ENCODE measurements around the gene PKP1.
A peak's percentile ranks its signal among the peaks of the same experiment; 100 is the strongest.

PKP1 gene

DNA sequence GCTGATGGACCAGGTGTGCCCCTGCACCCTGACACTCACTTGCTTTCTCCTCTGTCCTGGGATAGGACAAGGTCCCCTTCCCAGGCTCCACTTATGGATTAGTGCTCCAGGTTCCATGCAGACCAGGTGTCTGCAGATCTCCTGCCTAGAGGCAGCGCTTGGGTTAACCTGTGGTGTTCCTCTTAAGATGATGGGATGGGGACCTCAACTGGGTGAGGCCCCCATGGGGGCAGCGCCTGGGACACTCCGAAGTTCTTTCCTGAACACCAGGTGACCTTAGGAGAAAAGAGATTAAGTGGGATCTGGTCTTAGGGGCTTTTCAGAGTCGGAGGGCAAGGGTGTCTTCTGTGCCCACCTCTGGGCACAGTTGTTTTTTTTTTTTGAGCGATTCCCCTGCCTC is 72.9 kb downstream of the PKP1 start:
- no peak for DNase-seq

GRCh38 chr1:201356701-201357100 is 73.4 kb downstream of the PKP1 start:
- no peak for DNase-seq

DNA sequence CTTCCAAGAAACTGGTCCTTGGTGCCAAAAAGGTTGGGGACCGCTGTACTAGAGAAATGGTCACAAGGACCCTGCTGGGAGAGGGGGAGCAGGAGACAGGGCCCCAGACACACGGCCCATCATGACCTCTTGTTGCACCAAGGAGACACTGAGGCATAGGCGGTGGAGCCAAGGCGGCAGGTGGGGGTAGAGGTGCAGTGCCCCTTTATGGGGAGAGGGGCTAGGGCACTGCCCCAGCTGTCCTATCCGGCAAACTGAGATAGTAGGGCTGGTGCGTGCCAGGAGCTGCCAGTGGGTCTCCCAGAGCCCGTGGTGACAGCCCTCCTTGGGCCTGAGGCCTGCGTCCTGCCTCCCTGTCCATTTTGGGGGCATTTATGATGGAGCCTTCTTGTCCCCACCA is 73.9 kb downstream of the PKP1 start:
- DNase-seq, result no peak

GRCh38 chr1:201357636-201358348 is 74.5 kb downstream of the PKP1 start:
- DNase-seq, result no peak

GRCh38 chr1:201358596-201358995 is 75.3 kb downstream of the PKP1 start:
- no peak for DNase-seq

GRCh38 chr1:201359031-201359872 is 75.9 kb downstream of the PKP1 start:
- no peak for DNase-seq

- no peak for DNase-seq
Measured at GRCh38 chr1:201359873-201360210, 76.5 kb downstream of the PKP1 start.

GRCh38 chr1:201360486-201360885 is 77.2 kb downstream of the PKP1 start:
- DNase-seq, result no peak

GRCh38 chr1:201360901-201361651 is 77.8 kb downstream of the PKP1 start:
- no peak for DNase-seq

DNA sequence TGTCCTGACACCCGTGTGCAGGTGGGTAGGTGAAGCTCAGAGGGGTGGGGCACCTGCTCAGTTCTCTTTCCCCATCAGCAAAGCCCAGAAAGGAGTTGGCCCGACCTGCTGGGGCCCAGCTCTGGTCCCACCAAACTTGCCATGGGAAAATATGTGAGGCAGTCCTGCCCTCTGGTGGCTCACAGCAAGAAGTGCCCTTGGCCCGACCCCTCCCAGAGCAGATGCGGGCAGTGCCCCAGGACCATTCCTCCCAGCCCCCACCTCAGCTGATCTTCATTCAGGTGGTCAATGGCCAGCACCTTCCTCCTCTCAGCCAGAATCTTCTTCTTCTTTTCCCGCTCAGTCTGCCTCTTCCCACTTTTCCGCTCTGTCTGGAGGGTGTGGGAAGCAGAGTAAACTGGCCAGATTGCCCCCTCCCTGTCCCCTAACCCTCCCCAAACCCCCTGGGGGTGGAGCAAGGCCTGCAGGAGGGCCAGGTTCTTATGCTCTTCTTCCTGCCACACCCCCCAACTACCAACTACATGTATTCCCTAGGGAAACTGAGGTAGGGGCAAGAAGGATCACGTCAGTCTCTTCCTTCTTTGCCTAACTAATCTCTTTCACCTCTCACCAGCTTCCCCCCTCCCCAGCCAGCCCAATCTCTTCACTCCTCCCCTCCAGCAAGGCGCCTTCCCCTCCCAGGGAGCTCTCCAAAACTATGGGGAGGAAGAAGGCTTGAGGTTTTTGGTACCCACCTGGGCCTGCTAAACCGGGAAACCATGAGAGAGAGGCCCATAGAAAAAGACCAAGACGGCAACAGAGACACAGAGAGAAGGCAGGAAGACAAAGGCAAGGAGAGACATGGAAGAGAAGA is 78.6 kb downstream of the PKP1 start:
- peak in 1 of 2 experiments; percentile 27 for DNase-seq

DNA sequence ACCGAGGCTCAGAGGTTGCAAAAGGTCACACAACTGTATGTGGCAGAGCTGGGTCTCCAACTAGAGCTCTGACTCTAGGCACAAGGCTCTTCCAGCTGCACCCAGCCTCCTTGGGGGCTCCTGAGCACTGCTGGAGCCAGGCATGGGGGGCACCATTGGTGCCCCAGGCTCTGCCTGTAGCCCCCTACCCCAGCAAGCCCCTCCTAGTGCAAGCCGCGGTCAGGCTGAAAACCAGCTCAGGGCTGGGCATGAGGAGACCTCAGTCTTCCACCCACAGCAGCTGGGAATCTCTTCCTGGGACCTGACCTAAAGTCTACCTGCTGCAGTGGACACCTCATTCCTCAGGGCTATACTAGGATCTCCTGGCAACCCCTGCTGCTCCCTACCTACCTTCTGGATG is 79.6 kb downstream of the PKP1 start:
- DNase-seq, result no peak

- DNase-seq, result no peak
Measured at GRCh38 chr1:201363467-201363866, 80.2 kb downstream of the PKP1 start.

DNA sequence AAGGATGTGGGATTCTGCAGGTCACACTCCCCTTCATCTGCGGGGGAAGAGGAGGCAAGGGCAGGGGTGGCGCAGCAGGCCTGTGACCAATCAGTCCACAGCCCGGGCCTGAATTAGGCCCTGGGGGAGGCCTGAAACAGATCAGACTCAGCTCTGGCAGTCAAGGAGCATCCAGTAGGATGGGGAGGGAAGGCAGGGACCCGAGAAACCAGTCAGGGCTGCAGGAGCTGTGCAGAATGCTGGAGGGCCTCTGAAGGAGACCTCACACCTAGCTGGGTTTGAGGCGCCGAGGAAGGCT is 81.5 kb downstream of the PKP1 start:
- no peak for DNase-seq

DNA sequence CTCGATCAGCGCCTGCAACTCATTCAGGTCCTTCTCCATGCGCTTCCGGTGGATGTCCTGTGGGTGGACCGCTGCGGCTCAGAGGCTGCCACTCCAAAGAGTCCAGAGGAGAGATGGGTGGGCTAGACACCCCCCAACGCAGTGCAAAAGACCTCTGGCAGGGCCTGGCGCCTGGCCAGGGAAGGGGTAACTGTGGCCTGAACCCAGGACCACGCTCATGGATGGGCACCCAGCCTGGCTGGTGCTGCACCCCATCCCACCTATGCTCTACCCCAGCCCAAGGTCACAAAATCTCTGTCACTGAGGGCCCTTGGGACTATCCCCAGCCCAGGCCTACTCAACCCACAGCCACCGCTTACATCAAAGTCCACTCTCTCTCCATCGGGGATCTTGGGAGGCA is 81.9 kb downstream of the PKP1 start:
- DNase-seq, result no peak

- no peak for DNase-seq
Measured at GRCh38 chr1:201366696-201367095, 83.4 kb downstream of the PKP1 start.

DNA sequence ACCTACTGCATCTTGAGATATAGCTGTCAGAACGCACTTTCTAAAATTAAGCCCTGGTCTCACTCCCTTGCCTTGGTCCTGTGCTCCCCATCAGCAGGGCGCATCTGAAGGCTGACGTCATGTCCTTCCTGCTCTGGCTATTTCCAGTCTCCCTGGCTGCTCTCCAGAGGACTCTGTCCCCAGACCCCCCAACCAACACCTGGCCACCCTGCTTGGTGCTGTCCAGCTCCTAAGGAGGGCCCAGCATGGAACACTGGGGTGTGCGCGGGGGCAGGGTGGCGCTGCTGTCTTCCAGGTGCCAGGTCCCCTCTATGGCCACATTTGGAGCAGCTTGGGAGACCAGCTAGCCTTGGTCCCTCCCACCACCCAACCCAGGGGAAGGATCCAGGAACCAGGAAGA is 85.9 kb downstream of the PKP1 start:
- no peak for DNase-seq

DNA sequence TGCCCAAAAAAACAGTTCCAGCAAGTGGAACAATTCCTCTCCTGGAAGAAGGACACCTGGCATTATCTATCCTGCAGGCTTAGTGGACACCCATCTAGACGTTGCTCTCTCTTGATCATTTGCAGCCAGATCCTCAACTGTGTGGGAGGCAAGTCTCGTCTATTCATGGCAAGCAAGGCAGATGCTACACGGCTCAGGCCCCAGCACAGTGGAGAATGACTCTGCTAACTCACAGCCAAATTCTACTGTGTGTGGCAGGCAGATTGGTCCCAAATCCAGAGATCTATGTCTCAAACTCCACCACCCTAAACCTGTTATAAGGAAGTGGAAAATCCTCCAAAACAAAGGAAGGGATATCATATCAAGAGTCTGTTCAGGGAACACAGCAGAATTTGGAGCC is 87.2 kb downstream of the PKP1 start:
- no peak for DNase-seq

- DNase-seq, result no peak
Measured at GRCh38 chr1:201371276-201371675, 88.0 kb downstream of the PKP1 start.

- no peak for DNase-seq
Measured at GRCh38 chr1:201371792-201372191, 88.5 kb downstream of the PKP1 start.

- DNase-seq, result no peak
Measured at GRCh38 chr1:201374364-201374763, 91.1 kb downstream of the PKP1 start.

GRCh38 chr1:201375169-201375568 is 91.9 kb downstream of the PKP1 start:
- no peak for DNase-seq

DNA sequence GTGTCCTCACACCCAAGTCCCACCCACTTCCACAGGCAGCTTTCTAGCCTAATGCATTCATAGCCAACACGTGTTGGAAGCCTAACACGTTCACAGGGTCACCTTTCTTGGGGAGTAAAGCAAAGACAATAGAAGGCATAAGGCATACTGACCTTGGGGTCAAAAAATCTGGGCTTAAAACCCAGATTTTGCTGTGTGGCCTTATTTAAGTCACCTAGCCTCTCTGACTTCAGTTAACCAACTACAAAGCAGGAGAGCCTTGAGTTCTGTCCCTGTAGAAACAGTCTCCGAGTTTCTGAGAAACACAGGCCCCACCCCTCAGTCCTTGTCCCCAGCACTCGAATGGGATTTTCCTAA is 92.8 kb downstream of the PKP1 start:
- no peak for DNase-seq
